ENCODE measurements around the gene NKPD1.

The NKPD1 gene

GRCh38 chr19:45160870-45161737 lies at the start of gene NKPD1:
TSS of gene NKPD1 (minus strand) at chr19:45160982. CDS start at chr19:45160150, 832 bp downstream.
- no peak for DNase-seq (ENCODE audit: extremely low spot score, insufficient read length, low read depth)
- FAIRE-seq, result no peak

GRCh38 chr19:45206328-45206727 lies 45.5 kb upstream of the NKPD1 start:
- DNase-seq (ENCODE audit: extremely low spot score, insufficient read length, low read depth) (no peak), FAIRE-seq (no peak)

GRCh38 chr19:45205810-45206209 lies 45.0 kb upstream of the NKPD1 start:
- DNase-seq (ENCODE audit: extremely low spot score, insufficient read length, low read depth) (no peak), FAIRE-seq (no peak)

GRCh38 chr19:45202637-45203036 lies 41.9 kb upstream of the NKPD1 start:
- DNase-seq (ENCODE audit: extremely low spot score, insufficient read length, low read depth) (no peak), FAIRE-seq (no peak)

- DNase-seq (ENCODE audit: extremely low spot score, insufficient read length, low read depth) (no peak), FAIRE-seq (no peak)
These were observed 39.8 kb upstream of the NKPD1 start for GRCh38 chr19:45200568-45200967.

- FAIRE-seq, result no peak
- DNase-seq (ENCODE audit: extremely low spot score, insufficient read length, low read depth), result no peak
These were observed 35.0 kb upstream of the NKPD1 start for GRCh38 chr19:45195764-45196163.

- FAIRE-seq, result no peak
These were observed 30.6 kb upstream of the NKPD1 start for GRCh38 chr19:45191375-45191774.

GRCh38 chr19:45189971-45190370 lies 29.2 kb upstream of the NKPD1 start:
- FAIRE-seq, result no peak
- DNase-seq (ENCODE audit: extremely low spot score, insufficient read length, low read depth), result no peak

More at GRCh38 chr19:45191375-45191774, 30.6 kb upstream of the NKPD1 start:
- DNase-seq (ENCODE audit: extremely low spot score, insufficient read length, low read depth), result no peak

- DNase-seq (ENCODE audit: extremely low spot score, insufficient read length, low read depth) (peak; percentile 47), FAIRE-seq (peak; percentile 54)
These were observed 26.8 kb upstream of the NKPD1 start for GRCh38 chr19:45187421-45188100.

- no peak for DNase-seq (ENCODE audit: extremely low spot score, insufficient read length, low read depth)
- no peak for FAIRE-seq
These were observed 25.9 kb upstream of the NKPD1 start for GRCh38 chr19:45186509-45187334.

GRCh38 chr19:45184115-45184514 lies 23.3 kb upstream of the NKPD1 start:
- DNase-seq (ENCODE audit: extremely low spot score, insufficient read length, low read depth) (no peak), FAIRE-seq (no peak)

- DNase-seq (ENCODE audit: extremely low spot score, insufficient read length, low read depth), result no peak
- no peak for FAIRE-seq
These were observed 22.0 kb upstream of the NKPD1 start for GRCh38 chr19:45182758-45183157.

- DNase-seq (ENCODE audit: extremely low spot score, insufficient read length, low read depth) (no peak), FAIRE-seq (no peak)
These were observed 20.2 kb upstream of the NKPD1 start for GRCh38 chr19:45180936-45181335.

GRCh38 chr19:45179892-45180370 lies 19.1 kb upstream of the NKPD1 start:
- FAIRE-seq, result no peak
- DNase-seq (ENCODE audit: extremely low spot score, insufficient read length, low read depth), result no peak

GRCh38 chr19:45179072-45179891 lies 18.5 kb upstream of the NKPD1 start:
- FAIRE-seq (no peak), DNase-seq (ENCODE audit: extremely low spot score, insufficient read length, low read depth) (no peak)

- FAIRE-seq, result peak; percentile 99
- DNase-seq (ENCODE audit: extremely low spot score, insufficient read length, low read depth), result peak; percentile 94
These were observed 17.7 kb upstream of the NKPD1 start, which contains the start of gene BLOC1S3 for GRCh38 chr19:45178262-45179071. TSS of gene BLOC1S3 (plus strand) at chr19:45178784. CDS start at chr19:45179297, 513 bp downstream.

- no peak for FAIRE-seq
- no peak for DNase-seq (ENCODE audit: extremely low spot score, insufficient read length, low read depth)
These were observed 17.1 kb upstream of the NKPD1 start, which contains the start of gene TRAPPC6A for GRCh38 chr19:45177817-45178261. TSS of gene TRAPPC6A (minus strand) at chr19:45178237. CDS start at chr19:45178218, 19 bp downstream.
